Endothelial cell of umbilical vein (primary cell): ENCODE measurements around the gene MR1. TPM values are rescaled to one million over a fixed set of nuclear protein-coding genes. Genes with fewer than 3 reads are reported as not detected.

Experiments used
- BruUV-seq: library from RNA; stranded (reverse); fragments of 400-500 nt; replicated peaks from 2 replicates; lab custom pipeline; 2021; lab: Mats Ljungman, UMichigan
- CTCF ChIA-PET: fragments of 300-600, 350-600 bp; sonication (Branson Sonifier 250); formaldehyde crosslinking; loops from one replicate; lab custom pipeline; 2021; ENCODE audit warnings: antibody characterized with exemption, inconsistent platforms; lab: Charles Lee
- POLR2A ChIA-PET: fragments of 300-600, 350-600 bp; sonication (Branson Sonifier 250); formaldehyde crosslinking; loops from one replicate; lab custom pipeline; 2021; ENCODE audit warnings: antibody characterized with exemption, inconsistent platforms; lab: Charles Lee
- DNase-seq: peaks from one replicate; pipeline ENCODE4 v3.0.0-alpha.2; 2011; ENCODE audit warnings: low read depth, low spot score
- FAIRE-seq: peaks from 2 replicates; lab custom pipeline; 2011; peaks lifted over from hg19 to GRCh38; lab: Jason Lieb, UNC
- H2AFZ ChIP-seq: 2 replicates; pipeline ENCODE4 v1.6.0; 2012; ENCODE audit warnings: low read depth, low read length, control low read depth, inconsistent platforms
- H3K27ac ChIP-seq: 2 replicates; pipeline ENCODE4 v1.5.1; 2011; ENCODE audit warnings: low read depth, mild to moderate bottlenecking, control low read depth, low read length, moderate library complexity; ENCODE audit not compliant: insufficient read depth
- H3K27me3 ChIP-seq, 2 experiments: 2 replicates each; pipeline versions ENCODE4 v1.6.0 to v1.6.1; 2011; ENCODE audit warnings: low read length in 2 of 2, mixed read lengths in 1 of 2; ENCODE audit not compliant: control insufficient read depth in 2 of 2, insufficient read depth in 2 of 2
- H3K36me3 ChIP-seq, 2 experiments: 2 replicates in 1 of 2; 3 replicates in 1 of 2; pipeline ENCODE4 v1.5.1; 2011; ENCODE audit warnings: low read length in 2 of 2, mild to moderate bottlenecking in 1 of 2, moderate library complexity in 1 of 2; ENCODE audit not compliant: control insufficient read depth in 2 of 2, insufficient read depth in 2 of 2; ENCODE audit errors: extremely low read depth in 1 of 2
- H3K4me1 ChIP-seq: 3 replicates; pipeline ENCODE4 v1.5.1; 2011; ENCODE audit warnings: mild to moderate bottlenecking, low read length; ENCODE audit not compliant: control insufficient read depth, insufficient read depth; ENCODE audit errors: extremely low read depth
- H3K4me2 ChIP-seq: 2 replicates; pipeline ENCODE4 v1.6.1; 2011; ENCODE audit warnings: low read length, control low read depth, mixed read lengths; ENCODE audit not compliant: insufficient read depth
- H3K4me3 ChIP-seq, 3 experiments: fragments of 200-600 bp in 1 of 3; sonication (generic), shearing (Covaris generic) in 1 of 3; replicated peaks in 1 of 3; 2 replicates each; pipeline ENCODE4 v1.5.1; 2011 to 2016; ENCODE audit warnings: control low read depth in 3 of 3, low read length in 3 of 3, mild to moderate bottlenecking in 2 of 3, inconsistent platforms in 1 of 3, low read depth in 1 of 3, moderate library complexity in 1 of 3; ENCODE audit not compliant: insufficient read depth in 1 of 3
- H3K79me2 ChIP-seq: 2 replicates; pipeline ENCODE4 v1.6.0; 2012; ENCODE audit warnings: low read length, inconsistent platforms; ENCODE audit not compliant: control insufficient read depth, insufficient read depth
- H3K9ac ChIP-seq: replicated peaks from 2 replicates; pipeline ENCODE3; 2011; ENCODE audit warnings: low read length, control low read depth; ENCODE audit not compliant: insufficient read depth; ENCODE audit errors: extremely low read depth
- H3K9me1 ChIP-seq: replicated peaks from 3 replicates; pipeline ENCODE4 v1.6.0; 2011; ENCODE audit warnings: mild to moderate bottlenecking, low read length; ENCODE audit not compliant: control insufficient read depth, insufficient read depth; ENCODE audit errors: extremely low read depth
- H3K9me3 ChIP-seq: replicated peaks from 2 replicates; pipeline ENCODE4 v1.5.1; 2012; ENCODE audit warnings: low read length, inconsistent platforms; ENCODE audit not compliant: control insufficient read depth, insufficient read depth
- H4K20me1 ChIP-seq: replicated peaks from 2 replicates; pipeline ENCODE3; 2011; ENCODE audit warnings: mild to moderate bottlenecking, low read length; ENCODE audit not compliant: control insufficient read depth, insufficient read depth; ENCODE audit errors: extremely low read depth
- CTCF ChIP-seq, 2 donors: IDR thresholded peaks; 1 replicate in 1 of 2; 2 replicates in 1 of 2; pipeline ENCODE4 v1.5.1; 2011; ENCODE audit warnings: low read length in 2 of 2, mild to moderate bottlenecking in 2 of 2, moderate library complexity in 2 of 2, control low read depth in 1 of 2, inconsistent platforms in 1 of 2, low read depth in 1 of 2; ENCODE audit not compliant: insufficient read depth in 1 of 2; ENCODE audit errors: extremely low read depth in 1 of 2
- FOS ChIP-seq: IDR thresholded peaks from 2 replicates; pipeline ENCODE4 v1.6.1; 2011; ENCODE audit warnings: mild to moderate bottlenecking, low read length, moderate library complexity, borderline replicate concordance; ENCODE audit not compliant: insufficient read depth
- MYC ChIP-seq: IDR thresholded peaks from one replicate; pipeline ENCODE4 v1.6.1; 2011; ENCODE audit warnings: mild to moderate bottlenecking, low read depth, low read length
- POLR2AphosphoS5 ChIP-seq: IDR thresholded peaks from 2 replicates; pipeline ENCODE4 v1.6.1; 2012; ENCODE audit warnings: low read depth, mild to moderate bottlenecking, control low read depth, low read length, moderate library complexity; ENCODE audit not compliant: insufficient read depth
- dilution Hi-C: fragments of 300-500 bp; cut with MboI; formaldehyde crosslinking; loops from one replicate; pipeline ENCODE4 v1.15.0; 2019; ENCODE audit warnings: low sequenced_read_pairs; ENCODE audit not compliant: extremely low pct_ligation_motif_present
- intact Hi-C: fragments of 100-400 bp; cut with micrococcal nuclease; formaldehyde crosslinking; loops from one replicate; pipeline ENCODE4 v1.10.0; 2022
- polyA plus RNA-seq, 4 experiments: library from polyadenylated mRNA; depleted of rRNA in 3 of 4; stranded (reverse) in 3 of 4; unstranded in 1 of 4; fragments of >200 nt; gene quantifications; 2 replicates each; pipeline versions ENCODE4 v1.2.1 to v1.2.3, GENCODE V29; 2011 to 2012; ENCODE audit warnings: missing spikeins in 1 of 4
- total RNA-seq: library from RNA; stranded (reverse); gene quantifications from 2 replicates; pipeline ENCODE4 v1.2.3, GENCODE V29; 2021
- TF ChIP-seq, protein P1 (sequence below): IDR thresholded peaks from 2 replicates; pipeline ENCODE4 v1.6.1; 2011; ENCODE audit not compliant: insufficient read depth, insufficient read length

MR1 gene
- total and polyA plus RNA-seq, 2 donors (not counting 3 experiments of a cell fraction or from before 2014, with no cell fraction given): 1.3 to 2.5 TPM

- Histone ChIP-seq H4K20me1 (no peaks in the 10 kb centered on the region), H2AFZ (no peak overlapping the region), H3K4me2 (no peak overlapping the region), H3K4me3 (no peak overlapping the region), H3K4me1 (peaks cover 40% of the 10 kb centered on the region), H3K27me3 (no peaks in the 10 kb centered on the region), H3K79me2 (no peaks in the 10 kb centered on the region), H3K9me3 (no peaks in the 10 kb centered on the region), H3K9me1 (no peaks in the 10 kb centered on the region), H3K9ac (no peak overlapping the region), H3K36me3 (no peaks in the 10 kb centered on the region), H3K27ac (no peak overlapping the region)
- TF ChIP-seq POLR2AphosphoS5 (no peak), MYC (no peak), CTCF (IDR thresholded peaks at IDR 0.05; ENCODE audit: extremely low read depth in 1 of 2, insufficient read depth in 1 of 2, low read depth in 1 of 2, low read length in 2 of 2) (no peak), FOS (no peak)
- TF ChIP-seq, protein P1, sequence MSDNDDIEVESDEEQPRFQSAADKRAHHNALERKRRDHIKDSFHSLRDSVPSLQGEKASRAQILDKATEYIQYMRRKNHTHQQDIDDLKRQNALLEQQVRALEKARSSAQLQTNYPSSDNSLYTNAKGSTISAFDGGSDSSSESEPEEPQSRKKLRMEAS: no peak
- no TSS peak for BruUV-seq
- ChIA-PET CTCF (interaction anchor here (1.2 to 2.2 kb wide), 3 partner anchors 12 to 32 kb away, joined by 3 to 12 read pairs (median 5); no protein-coding TSS in a partner anchor), POLR2A (interaction anchor here (1.3 kb wide), 1 partner anchor 20 kb away, joined by 3 read pairs; no protein-coding TSS in a partner anchor)
- no peak for FAIRE-seq
- intact Hi-C loops (no loop called here), dilution Hi-C loops (no loop called here)
- DNase-seq: no peak
These were observed 76.2 kb downstream of the MR1 start for GRCh38 chr1:181110013-181110412.

Other genes starting within 250 kb of the MR1 start
- gene KIAA1614, start 121.1 kb upstream of the MR1 start, total RNA-seq: 1.7 and 2.0 TPM in 2 replicates
- gene KIAA1614, start 121.1 kb upstream of the MR1 start, polyA plus RNA-seq: 1.0 and 1.5 TPM in 2 replicates
- 31.4 and 32.4 TPM in 2 replicates for gene STX6, start 11.1 kb upstream of the MR1 start, total RNA-seq
- 14.8 and 17.2 TPM in 2 replicates for gene STX6, start 11.1 kb upstream of the MR1 start, polyA plus RNA-seq
- 14.4 and 14.9 TPM in 2 replicates for gene IER5, start 54.7 kb downstream of the MR1 start, total RNA-seq
- gene IER5, start 54.7 kb downstream of the MR1 start, polyA plus RNA-seq: 5.0 and 6.6 TPM in 2 replicates